ENCODE measurements around the gene TRIM59.

GRCh38 chr3:160390565-160391138, 58.9 kb downstream of the TRIM59 start:
- no peak for TF ChIP-seq POLR2AphosphoS5 (IDR thresholded peaks at IDR 0.05; ENCODE audit: low read depth, low read length)
- TF ChIP-seq, protein P1, sequence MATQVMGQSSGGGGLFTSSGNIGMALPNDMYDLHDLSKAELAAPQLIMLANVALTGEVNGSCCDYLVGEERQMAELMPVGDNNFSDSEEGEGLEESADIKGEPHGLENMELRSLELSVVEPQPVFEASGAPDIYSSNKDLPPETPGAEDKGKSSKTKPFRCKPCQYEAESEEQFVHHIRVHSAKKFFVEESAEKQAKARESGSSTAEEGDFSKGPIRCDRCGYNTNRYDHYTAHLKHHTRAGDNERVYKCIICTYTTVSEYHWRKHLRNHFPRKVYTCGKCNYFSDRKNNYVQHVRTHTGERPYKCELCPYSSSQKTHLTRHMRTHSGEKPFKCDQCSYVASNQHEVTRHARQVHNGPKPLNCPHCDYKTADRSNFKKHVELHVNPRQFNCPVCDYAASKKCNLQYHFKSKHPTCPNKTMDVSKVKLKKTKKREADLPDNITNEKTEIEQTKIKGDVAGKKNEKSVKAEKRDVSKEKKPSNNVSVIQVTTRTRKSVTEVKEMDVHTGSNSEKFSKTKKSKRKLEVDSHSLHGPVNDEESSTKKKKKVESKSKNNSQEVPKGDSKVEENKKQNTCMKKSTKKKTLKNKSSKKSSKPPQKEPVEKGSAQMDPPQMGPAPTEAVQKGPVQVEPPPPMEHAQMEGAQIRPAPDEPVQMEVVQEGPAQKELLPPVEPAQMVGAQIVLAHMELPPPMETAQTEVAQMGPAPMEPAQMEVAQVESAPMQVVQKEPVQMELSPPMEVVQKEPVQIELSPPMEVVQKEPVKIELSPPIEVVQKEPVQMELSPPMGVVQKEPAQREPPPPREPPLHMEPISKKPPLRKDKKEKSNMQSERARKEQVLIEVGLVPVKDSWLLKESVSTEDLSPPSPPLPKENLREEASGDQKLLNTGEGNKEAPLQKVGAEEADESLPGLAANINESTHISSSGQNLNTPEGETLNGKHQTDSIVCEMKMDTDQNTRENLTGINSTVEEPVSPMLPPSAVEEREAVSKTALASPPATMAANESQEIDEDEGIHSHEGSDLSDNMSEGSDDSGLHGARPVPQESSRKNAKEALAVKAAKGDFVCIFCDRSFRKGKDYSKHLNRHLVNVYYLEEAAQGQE (IDR thresholded peaks at IDR 0.05; ENCODE audit: insufficient read depth in 1 of 2, low read depth in 2 of 2, low read length in 2 of 2) = no peak

Measured in PFSK-1 (cell line).